Measurements from ENCODE around the gene NSMCE4A. TPM values are rescaled to one million over a fixed set of nuclear protein-coding genes. Genes with fewer than 3 reads are reported as not detected.

The NSMCE4A gene
- total RNA-seq, 1 experiment from 2014 or later, result 72.2 TPM

DNA sequence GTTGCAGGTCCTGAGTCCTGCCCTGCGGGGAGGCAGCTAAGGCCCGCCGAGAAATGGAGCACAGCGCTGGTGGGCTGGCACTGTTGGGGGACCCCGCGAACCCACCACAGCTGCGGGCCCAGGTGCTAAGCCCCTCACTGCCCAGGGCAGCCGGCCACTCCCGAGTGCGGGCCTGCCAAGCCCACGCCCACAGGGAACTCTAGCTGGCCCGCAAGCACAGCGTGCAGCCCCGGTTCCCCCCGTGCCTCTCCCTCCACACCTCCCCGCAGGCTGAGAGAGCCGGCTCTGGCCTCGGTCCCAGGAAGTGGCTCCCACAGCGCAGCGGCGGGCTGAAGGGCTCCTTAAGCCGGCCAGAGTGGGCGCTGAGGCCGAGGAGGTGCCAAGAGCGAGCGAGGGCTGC, 3.5 kb upstream of the NSMCE4A start:
- H3K27ac ChIP-seq (ENCODE audit: low read length), result no peak overlapping the region
- CTCF ChIA-PET, result no interaction called here
- H3K36me3 ChIP-seq (ENCODE audit: control insufficient read depth, insufficient read depth, low read length), result no peaks in the 10 kb centered on the region; the same call in 1 of the 2 replicates
- H3K4me1 ChIP-seq (ENCODE audit: control insufficient read depth, insufficient read depth, low read length), result peaks cover 3% of the 10 kb centered on the region
- POLR2A ChIA-PET, result no interaction called here
- TF ChIP-seq POLR2AphosphoS5 (IDR thresholded peaks at IDR 0.05; ENCODE audit: low read depth, low read length) (no peak), TCF7L2 (IDR thresholded peaks at IDR 0.05; ENCODE audit: low read depth, low read length) (no peak), CTCF (IDR thresholded peaks at IDR 0.05) (no peak), REST (IDR thresholded peaks at IDR 0.05; ENCODE audit: insufficient read depth in 1 of 2, low read depth in 2 of 2, low read length in 1 of 2) (no peak), SIN3A (IDR thresholded peaks at IDR 0.05; ENCODE audit: borderline replicate concordance, insufficient read depth, low read depth, low read length) (no peak)
- DNase-seq (ENCODE audit: low read depth, low spot score) (no peak), ATAC-seq (no peak)
- no peak overlapping the region for H3K4me3 ChIP-seq (ENCODE audit: low read depth in 2 of 2, low read length in 2 of 2)
- intact Hi-C loops (cut with micrococcal nuclease; ENCODE audit: unreplicated experiment), result loop anchor here (10.0 kb wide), 1 partner anchor 136 kb away; no protein-coding TSS in a partner anchor
- BruUV-seq (replicated peaks), result no TSS peak
- in situ Hi-C loops (cut with HindIII; ENCODE audit: low pct_unique_long_range_greater_than_20kb, low sequenced_read_pairs), result no loop called here
- no peaks in the 10 kb centered on the region for H3K27me3 ChIP-seq (ENCODE audit: control insufficient read depth, insufficient read depth, low read length)
- peaks cover 5% of the 10 kb centered on the region; the same call in 1 of the 2 replicates for H3K9me3 ChIP-seq (ENCODE audit: control insufficient read depth, insufficient read depth, low read depth, low read length)

GRCh38 chr10:121976607-121977006, 1.6 kb upstream of the NSMCE4A start:
- intact Hi-C loops (cut with micrococcal nuclease; ENCODE audit: unreplicated experiment), result loop anchor here (10.0 kb wide), 1 partner anchor 138 kb away; no protein-coding TSS in a partner anchor
- POLR2A ChIA-PET, result no interaction called here
- no peak for ATAC-seq

More at GRCh38 chr10:121976607-121977006, 1.6 kb upstream of the NSMCE4A start:
- peaks cover 8% of the 10 kb centered on the region for H3K4me1 ChIP-seq (ENCODE audit: control insufficient read depth, insufficient read depth, low read length)
- DNase-seq (ENCODE audit: low read depth, low spot score), result no peak
- H3K27me3 ChIP-seq (ENCODE audit: control insufficient read depth, insufficient read depth, low read length), result no peaks in the 10 kb centered on the region
- no peak overlapping the region for H3K27ac ChIP-seq (ENCODE audit: low read length)
- TF ChIP-seq CTCF (IDR thresholded peaks at IDR 0.05) (no peak), TCF7L2 (IDR thresholded peaks at IDR 0.05; ENCODE audit: low read depth, low read length) (no peak), POLR2AphosphoS5 (IDR thresholded peaks at IDR 0.05; ENCODE audit: low read depth, low read length) (no peak), REST (IDR thresholded peaks at IDR 0.05; ENCODE audit: insufficient read depth in 1 of 2, low read depth in 2 of 2, low read length in 1 of 2) (no peak), SIN3A (IDR thresholded peaks at IDR 0.05; ENCODE audit: borderline replicate concordance, insufficient read depth, low read depth, low read length) (no peak)
- H3K36me3 ChIP-seq (ENCODE audit: control insufficient read depth, insufficient read depth, low read length), result no peaks in the 10 kb centered on the region; the same call in 1 of the 2 replicates
- H3K4me3 ChIP-seq (ENCODE audit: low read depth in 2 of 2, low read length in 2 of 2), result no peak overlapping the region
- CTCF ChIA-PET, result no interaction called here
- no TSS peak for BruUV-seq (replicated peaks)
- in situ Hi-C loops (cut with HindIII; ENCODE audit: low pct_unique_long_range_greater_than_20kb, low sequenced_read_pairs), result no loop called here
- H3K9me3 ChIP-seq (ENCODE audit: control insufficient read depth, insufficient read depth, low read depth, low read length), result peaks cover 5% of the 10 kb centered on the region; the same call in 1 of the 2 replicates
